Measurements from ENCODE around the gene CKLF.

Gene CKLF

DNA sequence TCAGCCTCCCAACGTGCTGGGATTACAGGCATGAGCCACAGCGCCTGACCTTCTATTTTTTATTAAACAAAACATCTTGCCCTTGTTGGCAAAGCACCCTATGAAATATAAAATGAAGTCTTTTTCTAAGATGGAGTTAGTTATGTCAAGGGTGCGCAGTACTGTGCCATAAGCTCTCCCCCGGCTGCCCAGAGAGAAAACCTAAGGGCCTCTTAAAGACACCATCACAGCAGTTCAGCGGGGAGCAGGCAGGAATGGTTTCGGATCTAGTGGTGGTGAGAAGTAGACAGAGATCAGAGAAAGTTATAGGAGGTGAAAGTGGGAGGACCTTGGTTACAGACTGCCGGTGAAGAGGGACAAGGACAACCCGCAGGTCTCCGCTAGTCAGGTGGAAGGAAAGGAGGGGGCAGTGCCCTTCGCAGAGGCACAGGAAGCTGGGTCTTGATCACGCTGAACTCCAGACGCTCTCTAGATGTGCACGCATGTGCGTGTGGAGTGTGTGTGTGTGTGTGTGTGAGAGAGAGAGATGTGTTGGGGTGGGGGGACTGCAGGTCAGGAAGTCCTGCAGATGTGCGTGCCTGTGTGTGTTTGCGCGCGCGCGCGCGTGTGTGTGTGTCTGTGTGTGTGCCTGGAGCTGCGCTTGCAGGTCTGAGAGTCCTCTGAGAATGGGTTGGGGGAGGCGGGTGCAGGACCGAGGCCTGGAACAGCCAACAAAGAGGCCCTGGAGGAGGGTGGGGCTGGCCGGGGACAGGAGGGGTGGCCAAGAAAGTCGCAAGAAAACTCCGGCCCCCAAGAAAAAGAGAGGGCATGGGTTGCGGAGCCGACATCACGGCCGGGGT, 51.4 kb downstream of the CKLF start:
- H3K27ac ChIP-seq: no peak overlapping the region
- TF ChIP-seq, protein P1, sequence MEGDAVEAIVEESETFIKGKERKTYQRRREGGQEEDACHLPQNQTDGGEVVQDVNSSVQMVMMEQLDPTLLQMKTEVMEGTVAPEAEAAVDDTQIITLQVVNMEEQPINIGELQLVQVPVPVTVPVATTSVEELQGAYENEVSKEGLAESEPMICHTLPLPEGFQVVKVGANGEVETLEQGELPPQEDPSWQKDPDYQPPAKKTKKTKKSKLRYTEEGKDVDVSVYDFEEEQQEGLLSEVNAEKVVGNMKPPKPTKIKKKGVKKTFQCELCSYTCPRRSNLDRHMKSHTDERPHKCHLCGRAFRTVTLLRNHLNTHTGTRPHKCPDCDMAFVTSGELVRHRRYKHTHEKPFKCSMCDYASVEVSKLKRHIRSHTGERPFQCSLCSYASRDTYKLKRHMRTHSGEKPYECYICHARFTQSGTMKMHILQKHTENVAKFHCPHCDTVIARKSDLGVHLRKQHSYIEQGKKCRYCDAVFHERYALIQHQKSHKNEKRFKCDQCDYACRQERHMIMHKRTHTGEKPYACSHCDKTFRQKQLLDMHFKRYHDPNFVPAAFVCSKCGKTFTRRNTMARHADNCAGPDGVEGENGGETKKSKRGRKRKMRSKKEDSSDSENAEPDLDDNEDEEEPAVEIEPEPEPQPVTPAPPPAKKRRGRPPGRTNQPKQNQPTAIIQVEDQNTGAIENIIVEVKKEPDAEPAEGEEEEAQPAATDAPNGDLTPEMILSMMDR (conservative IDR thresholded peaks at IDR 0.05): no peak
- TF ChIP-seq ZFX (IDR thresholded peaks at IDR 0.05): no peak

DNA sequence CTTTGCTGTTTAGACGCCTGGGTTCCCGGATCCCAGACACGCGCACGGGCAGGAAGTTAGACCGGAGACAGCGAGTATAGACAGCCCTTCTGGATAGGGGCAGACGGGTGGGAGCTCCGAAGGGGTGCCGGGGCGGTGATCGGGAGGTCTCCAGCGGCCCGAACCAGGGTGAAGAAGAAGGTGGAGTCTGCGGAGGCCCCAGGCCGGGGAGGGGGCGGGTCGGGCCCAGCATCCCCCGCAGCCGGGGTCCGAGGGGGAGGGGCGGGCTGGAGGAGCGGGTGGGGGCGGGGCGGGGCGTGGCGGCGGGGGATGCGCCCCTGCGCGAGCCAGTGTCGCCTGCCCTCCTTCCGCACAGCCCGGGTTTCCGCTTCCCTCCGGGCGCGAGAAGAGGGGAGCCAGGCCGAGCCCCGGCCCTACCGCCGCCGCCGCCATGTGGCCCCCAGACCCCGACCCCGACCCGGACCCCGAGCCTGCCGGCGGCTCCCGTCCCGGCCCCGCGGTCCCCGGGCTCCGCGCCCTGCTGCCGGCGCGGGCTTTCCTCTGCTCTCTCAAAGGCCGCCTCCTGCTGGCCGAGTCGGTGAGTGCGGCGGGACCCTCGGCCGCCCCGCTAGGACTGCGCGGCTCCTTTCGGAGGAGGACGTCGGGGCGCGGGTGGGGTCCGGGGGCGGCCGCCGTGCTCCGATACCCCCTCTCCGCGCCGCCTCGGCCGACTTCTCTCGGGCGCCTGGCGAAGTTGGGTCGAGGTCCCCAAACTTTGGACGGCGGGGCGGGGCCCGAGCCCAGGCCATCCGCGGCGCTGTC, 52.2 kb downstream of the CKLF start, which contains the start of gene CMTM3:
Gene CMTM3, plus strand, starts transcription at position 329 of the 801 bp plus-strand sequence. Its CDS starts 102 bp downstream, at position 431.
- TF ChIP-seq, protein P1 (conservative IDR thresholded peaks at IDR 0.05): peak; percentile 70
- no peak for TF ChIP-seq ZFX (IDR thresholded peaks at IDR 0.05)
- H3K27ac ChIP-seq: no peak within 1 kb of the TSS

DNA sequence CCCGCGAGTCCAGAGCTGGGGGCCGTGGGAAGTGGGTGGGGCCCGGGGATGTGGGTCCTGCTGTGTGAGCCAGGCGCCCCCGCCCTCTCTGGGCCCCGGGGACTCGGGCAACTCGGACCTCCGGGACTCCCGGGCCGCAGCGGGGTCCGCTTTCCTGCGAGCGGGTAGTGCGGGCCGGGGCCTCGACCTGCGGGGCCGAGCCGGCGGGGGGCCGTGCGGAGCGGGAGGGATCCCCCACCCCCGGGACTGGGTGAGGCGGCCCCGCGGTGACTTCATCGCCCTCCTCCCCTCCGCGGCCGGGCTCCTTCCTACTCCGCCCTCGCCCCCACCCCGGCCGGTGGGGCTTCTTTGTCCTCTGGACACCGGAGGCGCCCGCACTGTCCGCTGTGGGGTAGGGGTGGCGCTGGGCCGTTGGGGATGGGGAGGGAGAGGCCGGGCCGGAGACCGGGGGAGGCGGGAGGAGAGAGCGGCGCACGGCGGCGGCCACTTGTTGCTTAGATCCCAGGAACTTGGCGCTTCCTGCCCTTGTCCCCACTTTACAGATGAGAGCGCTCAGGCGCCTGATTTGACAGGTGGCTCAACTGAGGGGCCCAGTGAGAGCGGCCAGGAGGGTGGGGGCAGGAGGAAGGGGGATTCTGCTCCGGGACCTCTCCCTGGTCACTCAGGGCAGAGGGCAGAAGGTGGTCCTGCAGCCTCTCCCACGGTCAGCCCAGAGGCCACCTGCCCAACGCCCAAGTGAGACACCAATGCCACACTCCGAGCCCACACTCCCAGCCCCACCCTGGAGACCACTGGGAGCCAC, 53.0 kb downstream of the CKLF start:
- TF ChIP-seq, protein P1 (conservative IDR thresholded peaks at IDR 0.05): no peak; the same call in 1 of the 2 replicates
- no peak for TF ChIP-seq ZFX (IDR thresholded peaks at IDR 0.05)
- H3K27ac ChIP-seq: no peak overlapping the region

DNA sequence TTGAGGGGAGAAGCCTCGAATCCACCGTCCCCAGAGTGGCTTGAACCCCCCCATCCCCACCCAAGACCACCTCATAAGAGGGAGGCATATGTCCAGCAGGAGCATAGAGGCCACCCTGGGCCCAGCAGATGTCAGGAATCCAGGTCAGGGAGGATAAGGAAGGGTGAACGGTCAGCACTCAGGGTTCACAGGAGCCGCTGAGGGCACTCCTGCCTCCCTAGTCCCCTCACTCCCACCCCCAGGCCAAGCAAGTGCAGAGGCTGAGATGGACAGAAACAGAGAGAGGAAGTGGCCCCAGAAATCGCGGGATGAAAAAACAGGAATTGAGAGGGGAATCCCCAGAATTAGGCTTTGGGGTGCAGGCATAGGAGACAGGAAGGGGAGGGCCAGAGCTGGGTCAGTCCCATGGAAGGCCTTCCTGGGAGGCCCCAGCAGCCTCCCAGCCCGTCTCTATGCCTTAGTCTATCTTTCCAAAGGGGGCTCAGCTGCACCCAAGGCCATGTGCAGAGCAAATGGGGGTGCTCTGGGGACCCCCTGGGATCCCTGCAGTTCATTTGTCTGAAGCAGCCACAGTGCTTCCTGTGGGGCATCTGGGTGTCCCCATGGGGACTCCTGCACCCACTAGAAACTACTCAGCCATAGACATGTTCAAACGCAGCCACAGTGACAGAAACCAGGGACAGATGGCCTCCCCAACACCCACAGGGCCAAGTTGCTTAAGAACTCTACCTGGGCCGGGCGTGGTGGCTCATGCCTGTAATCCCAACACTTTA, 53.8 kb downstream of the CKLF start:
- TF ChIP-seq, protein P1 (conservative IDR thresholded peaks at IDR 0.05): no peak
- TF ChIP-seq ZFX (IDR thresholded peaks at IDR 0.05): no peak
- no peak overlapping the region for H3K27ac ChIP-seq

DNA sequence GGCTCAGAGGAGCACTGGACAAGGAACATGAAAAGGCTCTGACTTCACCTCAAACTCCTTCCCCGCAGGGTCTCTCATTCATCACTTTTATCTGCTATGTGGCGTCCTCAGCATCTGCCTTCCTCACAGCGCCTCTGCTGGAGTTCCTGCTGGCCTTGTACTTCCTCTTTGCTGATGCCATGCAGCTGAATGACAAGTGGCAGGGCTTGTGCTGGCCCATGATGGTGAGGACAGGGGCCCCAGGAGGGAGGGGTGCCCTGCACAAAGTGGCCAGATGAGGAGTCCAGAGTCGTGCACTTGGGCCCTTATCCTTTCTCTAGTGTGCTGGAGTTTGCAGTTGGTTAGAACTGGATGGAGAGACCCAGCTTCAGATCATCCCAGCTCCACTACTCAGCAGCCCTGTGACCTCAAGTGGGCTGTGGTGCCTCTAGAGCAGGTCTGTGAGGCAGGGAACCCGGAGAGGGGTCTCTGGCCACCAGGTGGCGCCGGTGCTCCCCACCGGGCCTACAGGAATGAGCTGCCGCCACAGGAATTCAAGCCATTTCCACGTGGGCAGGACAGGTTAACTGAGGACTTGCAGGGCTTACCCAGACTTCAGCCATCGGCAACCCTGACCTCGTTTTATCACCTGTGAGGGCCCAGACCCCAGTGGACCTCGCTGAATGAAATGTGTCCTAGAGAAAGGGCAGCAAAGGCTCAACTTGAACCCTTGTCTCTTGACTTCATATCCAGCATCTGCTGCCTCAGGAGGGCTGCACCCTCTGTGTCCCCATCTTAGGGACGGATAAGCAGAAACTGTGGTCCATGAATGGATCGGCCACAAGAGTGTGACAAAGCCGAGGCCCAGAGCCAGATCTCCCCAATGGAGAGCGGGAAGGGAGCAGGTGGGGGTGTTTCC, 56.1 kb downstream of the CKLF start:
- TF ChIP-seq ZFX (IDR thresholded peaks at IDR 0.05): no peak
- TF ChIP-seq, protein P1 (conservative IDR thresholded peaks at IDR 0.05): peak; percentile 96
- peak overlapping the region; percentile 12; the same call in 1 of the 2 replicates for H3K27ac ChIP-seq

DNA sequence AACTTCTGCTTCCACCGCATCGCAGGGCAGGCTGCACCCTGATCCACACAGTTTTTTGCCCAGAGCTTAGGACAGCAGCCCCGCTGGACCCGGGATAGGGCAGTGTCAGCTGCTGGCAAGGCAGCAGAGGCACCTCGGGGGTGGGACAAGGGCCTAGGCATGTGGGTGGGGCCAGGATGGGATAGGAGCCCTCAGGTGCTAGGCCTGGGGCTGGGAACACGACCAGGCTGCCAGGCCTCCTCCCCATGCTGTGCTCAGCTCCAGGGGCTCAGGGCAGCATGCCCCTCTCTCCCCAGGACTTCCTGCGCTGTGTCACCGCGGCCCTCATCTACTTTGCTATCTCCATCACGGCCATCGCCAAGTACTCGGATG, 56.7 kb downstream of the CKLF start:
- no peak for TF ChIP-seq ZFX (IDR thresholded peaks at IDR 0.05)
- TF ChIP-seq, protein P1 (conservative IDR thresholded peaks at IDR 0.05): no peak
- H3K27ac ChIP-seq: peak overlapping the region; percentile 12; the same call in 1 of the 2 replicates
